Activated B cell treated with CpG ODN at 0.5 μM for 24 hours (primary cell): ENCODE results near the gene ARHGEF28. TPM values are rescaled to one million over a fixed set of nuclear protein-coding genes. Genes with fewer than 3 reads are reported as not detected.

ENCODE experiments used
- ATAC-seq: fragments of 200-7000 bp; cut with Tn5 transposase; one replicate; pipeline ENCODE4 v1.10.0; 2021; ENCODE audit warnings: low read depth, mild to moderate bottlenecking, moderate library complexity
- CTCF ChIA-PET: fragments of 350-600 bp; sonication (Branson Sonifier 250); formaldehyde crosslinking; loops from one replicate; lab custom pipeline; 2021; ENCODE audit warnings: antibody characterized with exemption; lab: Charles Lee
- POLR2A ChIA-PET: fragments of 350-600 bp; sonication (Branson Sonifier 250); formaldehyde crosslinking; loops from one replicate; lab custom pipeline; 2021; ENCODE audit warnings: antibody characterized with exemption; lab: Charles Lee
- DNase-seq: peaks from one replicate; pipeline ENCODE4 v3.0.0; 2022
- H3K27ac Mint-ChIP-seq: one replicate; pipeline ENCODE4 v1.8.0; 2020; ENCODE audit warnings: mixed read lengths
- H3K27me3 Mint-ChIP-seq: one replicate; pipeline ENCODE4 v1.8.0; 2021; ENCODE audit warnings: mixed read lengths
- H3K36me3 Mint-ChIP-seq: one replicate; pipeline ENCODE4 v1.8.0; 2021; ENCODE audit warnings: low read depth, mixed read lengths
- H3K4me1 Mint-ChIP-seq: one replicate; pipeline ENCODE4 v1.8.0; 2021; ENCODE audit warnings: mixed read lengths
- H3K4me3 Mint-ChIP-seq: one replicate; pipeline ENCODE4 v1.8.0; 2020; ENCODE audit warnings: mild to moderate bottlenecking, mixed read lengths
- H3K9me3 Mint-ChIP-seq: one replicate; pipeline ENCODE4 v1.8.0; 2020; ENCODE audit warnings: mixed read lengths
- intact Hi-C: fragments of 100-400 bp; cut with micrococcal nuclease; formaldehyde crosslinking; loops from one replicate; pipeline ENCODE4 v1.15.1; 2024
- total RNA-seq: library from RNA; stranded (reverse); gene quantifications from 2 replicates; pipeline ENCODE4 v1.2.3, GENCODE V29; 2022
- TF ChIP-seq, protein P1 (sequence below): fragments of 200-600 bp; IDR thresholded peaks from one replicate; pipeline ENCODE4 v1.8.0; 2022; ENCODE audit warnings: antibody characterized with exemption, mild to moderate bottlenecking

ARHGEF28 gene
- total RNA-seq, 1 donor from 2014 or later, result not detected

DNA sequence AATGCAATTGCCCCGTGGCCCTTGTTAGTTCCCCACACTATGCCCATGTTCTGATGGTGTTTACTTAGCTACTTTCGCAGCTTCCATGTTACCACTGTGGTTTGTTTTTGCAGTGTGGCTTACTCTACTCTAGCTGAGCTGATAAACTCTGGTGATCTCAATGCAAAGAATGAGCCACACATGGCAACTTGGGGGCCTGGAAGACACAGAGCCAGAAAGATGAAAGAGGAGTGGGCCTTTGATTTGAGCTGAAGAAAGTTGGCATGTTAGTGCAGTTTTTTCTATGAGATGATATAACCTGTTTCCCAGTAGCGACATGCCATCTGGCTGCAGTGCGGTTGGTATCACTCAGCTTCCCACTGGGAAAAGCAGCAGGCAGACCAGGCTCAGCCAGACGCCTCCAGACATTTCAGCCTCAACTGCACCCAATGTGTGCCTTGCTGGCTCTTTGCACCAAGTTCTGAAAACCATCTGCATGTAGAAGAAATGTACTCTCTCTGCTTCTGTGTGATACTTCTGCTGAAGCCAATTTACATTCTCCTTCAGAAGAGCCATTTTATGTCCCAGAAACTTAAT is 329.4 kb downstream of the ARHGEF28 start:
- Mint-ChIP-seq H3K27ac (no peak overlapping the region), H3K4me3 (no peak overlapping the region), H3K9me3 (no peaks in the 10 kb centered on the region), H3K36me3 (no peaks in the 10 kb centered on the region), H3K4me1 (peaks cover 5% of the 10 kb centered on the region), H3K27me3 (peaks cover 11% of the 10 kb centered on the region)
- intact Hi-C loops, result no loop called here
- no peak for DNase-seq
- ATAC-seq, result no peak
- POLR2A ChIA-PET, result no interaction called here
- TF ChIP-seq, protein P1, sequence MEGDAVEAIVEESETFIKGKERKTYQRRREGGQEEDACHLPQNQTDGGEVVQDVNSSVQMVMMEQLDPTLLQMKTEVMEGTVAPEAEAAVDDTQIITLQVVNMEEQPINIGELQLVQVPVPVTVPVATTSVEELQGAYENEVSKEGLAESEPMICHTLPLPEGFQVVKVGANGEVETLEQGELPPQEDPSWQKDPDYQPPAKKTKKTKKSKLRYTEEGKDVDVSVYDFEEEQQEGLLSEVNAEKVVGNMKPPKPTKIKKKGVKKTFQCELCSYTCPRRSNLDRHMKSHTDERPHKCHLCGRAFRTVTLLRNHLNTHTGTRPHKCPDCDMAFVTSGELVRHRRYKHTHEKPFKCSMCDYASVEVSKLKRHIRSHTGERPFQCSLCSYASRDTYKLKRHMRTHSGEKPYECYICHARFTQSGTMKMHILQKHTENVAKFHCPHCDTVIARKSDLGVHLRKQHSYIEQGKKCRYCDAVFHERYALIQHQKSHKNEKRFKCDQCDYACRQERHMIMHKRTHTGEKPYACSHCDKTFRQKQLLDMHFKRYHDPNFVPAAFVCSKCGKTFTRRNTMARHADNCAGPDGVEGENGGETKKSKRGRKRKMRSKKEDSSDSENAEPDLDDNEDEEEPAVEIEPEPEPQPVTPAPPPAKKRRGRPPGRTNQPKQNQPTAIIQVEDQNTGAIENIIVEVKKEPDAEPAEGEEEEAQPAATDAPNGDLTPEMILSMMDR, result no peak
- CTCF ChIA-PET, result no interaction called here

DNA sequence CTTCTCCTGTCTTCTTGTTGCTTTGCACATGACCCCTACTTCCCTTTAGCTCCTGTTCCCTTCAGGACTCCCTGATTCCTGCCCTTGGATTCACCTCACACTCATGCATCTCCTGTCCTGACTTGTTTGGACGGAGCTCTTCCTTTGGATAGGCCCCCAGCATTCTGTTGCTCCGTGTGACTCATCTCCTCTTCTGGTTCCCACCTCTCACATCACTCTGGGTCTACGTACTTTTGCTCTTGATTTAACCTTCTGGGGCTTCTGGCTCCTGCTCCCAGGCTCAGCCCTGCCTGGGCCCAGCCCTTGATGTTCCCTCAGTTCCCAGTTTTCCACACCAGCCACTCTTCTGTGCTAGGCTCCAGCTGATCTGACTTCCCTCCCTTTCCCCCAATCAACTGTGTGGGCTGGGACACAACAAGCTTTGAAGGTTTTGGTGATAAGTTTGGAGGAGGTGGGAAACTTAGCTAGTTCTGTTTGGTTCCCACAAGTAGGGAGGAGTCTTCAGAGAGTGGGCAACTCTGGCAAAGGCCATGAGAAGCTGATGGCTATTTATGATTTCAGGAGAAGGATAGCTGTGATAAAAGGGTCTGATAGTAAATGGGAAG is 331.5 kb downstream of the ARHGEF28 start:
- TF ChIP-seq, protein P1, result no peak
- peaks cover 11% of the 10 kb centered on the region for H3K27me3 Mint-ChIP-seq
- H3K27ac Mint-ChIP-seq, result no peak overlapping the region
- peaks cover 6% of the 10 kb centered on the region for H3K4me1 Mint-ChIP-seq
- ATAC-seq (no peak), DNase-seq (no peak)
- CTCF ChIA-PET, result no interaction called here
- POLR2A ChIA-PET, result no interaction called here
- no peaks in the 10 kb centered on the region for H3K9me3 Mint-ChIP-seq
- no peak overlapping the region for H3K4me3 Mint-ChIP-seq
- H3K36me3 Mint-ChIP-seq, result no peaks in the 10 kb centered on the region
- intact Hi-C loops, result no loop called here

DNA sequence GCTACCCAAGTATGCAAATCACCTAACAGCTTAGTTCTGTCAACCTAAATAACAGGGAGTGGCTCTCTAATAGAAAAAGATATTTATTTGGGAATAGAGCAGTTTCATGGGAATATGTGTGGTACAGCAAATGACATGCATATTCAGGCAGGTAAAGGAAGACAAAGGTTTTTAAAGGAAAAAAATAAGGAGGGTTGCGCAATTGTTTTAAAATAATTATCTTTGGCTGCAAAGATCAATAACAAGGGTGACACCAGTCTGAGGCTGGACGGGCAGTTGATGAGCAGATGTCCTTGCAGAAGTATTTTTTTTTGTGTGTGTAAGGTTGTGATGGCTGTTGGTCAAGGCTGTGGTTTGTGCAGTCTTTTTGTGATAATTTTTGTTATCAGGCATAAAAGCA is 332.0 kb downstream of the ARHGEF28 start:
- Mint-ChIP-seq H3K27ac (no peak overlapping the region), H3K9me3 (no peaks in the 10 kb centered on the region), H3K27me3 (peaks cover 11% of the 10 kb centered on the region), H3K36me3 (no peaks in the 10 kb centered on the region), H3K4me1 (peaks cover 6% of the 10 kb centered on the region), H3K4me3 (no peak overlapping the region)
- intact Hi-C loops, result no loop called here
- TF ChIP-seq, protein P1, result no peak
- ChIA-PET CTCF (no interaction called here), POLR2A (no interaction called here)
- ATAC-seq (no peak), DNase-seq (no peak)

DNA sequence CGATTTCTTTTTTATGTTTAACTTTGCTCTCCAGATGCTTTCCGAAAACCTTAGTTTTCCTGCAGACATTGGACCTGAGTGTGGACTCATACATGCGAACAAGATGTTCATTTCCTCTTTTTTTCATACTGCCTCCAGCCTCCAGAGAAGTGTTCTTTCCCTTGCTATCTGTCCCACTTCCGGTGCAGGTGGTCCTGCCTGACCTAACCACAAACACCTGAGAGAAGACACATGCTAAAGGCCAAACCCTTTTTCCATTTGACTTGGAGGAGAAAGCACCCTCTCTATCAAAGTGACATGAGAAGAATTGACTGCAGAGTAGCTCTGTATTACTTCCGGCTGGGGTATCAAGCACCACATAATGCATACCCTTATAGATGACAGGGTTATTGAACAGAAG is 334.0 kb downstream of the ARHGEF28 start:
- intact Hi-C loops, result no loop called here
- Mint-ChIP-seq H3K27ac (no peak overlapping the region), H3K4me3 (no peak overlapping the region), H3K36me3 (no peaks in the 10 kb centered on the region), H3K9me3 (no peaks in the 10 kb centered on the region), H3K27me3 (peaks cover 14% of the 10 kb centered on the region), H3K4me1 (peaks cover 6% of the 10 kb centered on the region)
- ChIA-PET CTCF (no interaction called here), POLR2A (no interaction called here)
- no peak for DNase-seq
- ATAC-seq, result no peak
- TF ChIP-seq, protein P1, result no peak

DNA sequence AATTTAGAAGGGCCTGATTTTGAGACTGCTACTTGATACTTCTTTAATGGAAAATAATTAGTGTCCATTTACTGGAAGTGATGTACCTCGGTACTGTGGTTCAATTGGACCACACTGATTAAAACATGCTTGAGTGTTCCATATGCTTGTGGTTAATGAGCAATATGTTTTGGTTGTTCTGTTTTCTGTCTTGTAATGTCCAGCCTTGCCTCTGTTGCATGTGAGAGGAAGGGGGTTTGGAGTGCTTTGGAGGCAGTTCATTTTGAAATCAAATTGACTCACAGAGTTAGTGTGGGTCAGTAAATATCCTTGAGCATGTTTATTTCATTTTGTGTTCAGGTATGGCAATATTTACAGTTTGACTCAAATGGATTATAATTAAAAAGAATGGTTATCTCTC is 334.4 kb downstream of the ARHGEF28 start:
- ChIA-PET CTCF (no interaction called here), POLR2A (no interaction called here)
- ATAC-seq, result no peak

More for the DNA sequence above, 334.4 kb downstream of the ARHGEF28 start:
- Mint-ChIP-seq H3K27ac (no peak overlapping the region), H3K36me3 (no peaks in the 10 kb centered on the region), H3K27me3 (peaks cover 14% of the 10 kb centered on the region), H3K4me3 (no peak overlapping the region), H3K4me1 (peaks cover 6% of the 10 kb centered on the region), H3K9me3 (no peaks in the 10 kb centered on the region)
- DNase-seq, result no peak
- intact Hi-C loops, result no loop called here
- TF ChIP-seq, protein P1, result no peak
